ENCODE data around the gene ZNF644. TPM values are rescaled to one million over a fixed set of nuclear protein-coding genes. Genes with fewer than 3 reads are reported as not detected.

Gene ZNF644
- total RNA-seq, 1 experiment from 2014 or later: 71.4 TPM

- no peak for TF ChIP-seq NR2C2 (CRISPR knock-in tag; IDR thresholded peaks at IDR 0.05)
- no peak for TF ChIP-seq ELF4 (CRISPR knock-in tag; IDR thresholded peaks at IDR 0.05; ENCODE audit: low read depth)
These were observed 16.6 kb downstream of the ZNF644 start (continued) for GRCh38 chr1:91005285-91005684.

DNA sequence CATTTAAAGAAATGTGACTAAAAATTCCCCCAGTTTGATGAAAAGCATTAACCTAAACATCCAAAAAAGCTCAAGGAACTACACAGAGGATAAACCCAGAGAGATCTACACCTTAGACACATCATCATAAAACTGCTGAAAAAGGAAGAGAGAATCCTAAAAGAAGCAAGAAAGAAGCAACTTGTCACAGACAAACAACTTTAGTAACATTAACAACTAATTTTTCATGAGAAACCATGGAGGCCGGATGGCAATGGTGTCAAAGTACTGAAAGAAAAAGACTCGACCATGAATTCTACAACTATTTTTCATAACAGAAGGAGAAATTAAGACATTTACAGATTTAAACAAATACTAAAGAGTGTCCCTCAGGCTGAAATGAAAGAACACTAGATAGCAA, 17.7 kb downstream of the ZNF644 start:
- DNase-seq (ENCODE audit: low spot score) (no peak), ATAC-seq (no peak)
- TF ChIP-seq ZNF317 (CRISPR knock-in tag; IDR thresholded peaks at IDR 0.05; ENCODE audit: borderline replicate concordance, low read depth) (peak; percentile 72), SMAD3 (CRISPR knock-in tag; IDR thresholded peaks at IDR 0.05; ENCODE audit: borderline replicate concordance) (no peak)
- no peak overlapping the region for H3K27ac Mint-ChIP-seq
- peaks cover 29% of the 10 kb centered on the region for H3K4me1 Mint-ChIP-seq
- H3K4me3 Mint-ChIP-seq: no peak overlapping the region
- CTCF ChIA-PET: no interaction called here
- peaks cover 59% of the 10 kb centered on the region for H3K36me3 Mint-ChIP-seq
- POLR2A ChIA-PET: no interaction called here
- H3K27me3 Mint-ChIP-seq (ENCODE audit: low read depth): no peaks in the 10 kb centered on the region
- H3K9me3 Mint-ChIP-seq: peaks cover 42% of the 10 kb centered on the region

GRCh38 chr1:90996742-90997413, 25.0 kb downstream of the ZNF644 start:
- TF ChIP-seq JUN (CRISPR knock-in tag; IDR thresholded peaks at IDR 0.05) (no peak), ZNF671 (CRISPR knock-in tag; IDR thresholded peaks at IDR 0.05) (no peak), SP1 (CRISPR knock-in tag; conservative IDR thresholded peaks at IDR 0.05) (no peak), ATF1 (CRISPR knock-in tag; IDR thresholded peaks at IDR 0.05) (no peak), GABPB1 (CRISPR knock-in tag; IDR thresholded peaks at IDR 0.05) (no peak), NFATC4 (CRISPR knock-in tag; IDR thresholded peaks at IDR 0.05) (no peak)
- TF ChIP-seq, protein P1, sequence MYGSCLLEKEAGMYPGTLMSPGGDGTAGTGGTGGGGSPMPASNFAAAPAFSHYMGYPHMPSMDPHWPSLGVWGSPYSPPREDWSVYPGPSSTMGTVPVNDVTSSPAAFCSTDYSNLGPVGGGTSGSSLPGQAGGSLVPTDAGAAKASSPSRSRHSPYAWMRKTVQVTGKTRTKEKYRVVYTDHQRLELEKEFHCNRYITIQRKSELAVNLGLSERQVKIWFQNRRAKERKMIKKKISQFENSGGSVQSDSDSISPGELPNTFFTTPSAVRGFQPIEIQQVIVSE (CRISPR knock-in tag; IDR thresholded peaks at IDR 0.05; ENCODE audit: borderline replicate concordance): no peak
- ATAC-seq: no peak
- H3K4me1 Mint-ChIP-seq: peaks cover 40% of the 10 kb centered on the region
- no peak overlapping the region for H3K4me3 Mint-ChIP-seq
- no peak for DNase-seq (ENCODE audit: low spot score)
- H3K36me3 Mint-ChIP-seq: peaks cover 72% of the 10 kb centered on the region
- CTCF ChIA-PET: interaction anchor here (1.7 kb wide), 1 partner anchor 169 kb away, joined by 8 read pairs; no protein-coding TSS in a partner anchor
- H3K9me3 Mint-ChIP-seq: peaks cover 50% of the 10 kb centered on the region
- H3K27ac Mint-ChIP-seq: no peak overlapping the region
- no peaks in the 10 kb centered on the region; the same call in 1 of the 2 replicates for H3K27me3 Mint-ChIP-seq (ENCODE audit: low read depth)
- POLR2A ChIA-PET: interaction anchor here (0.7 kb wide), 1 partner anchor 25 kb away, joined by 3 read pairs; no protein-coding TSS in a partner anchor

- Mint-ChIP-seq H3K27ac (peak overlapping the region; percentile 43; the same call in 1 of the 2 replicates), H3K27me3 (ENCODE audit: low read depth) (no peaks in the 10 kb centered on the region; the same call in 1 of the 2 replicates), H3K36me3 (peaks cover 74% of the 10 kb centered on the region), H3K9me3 (peaks cover 54% of the 10 kb centered on the region), H3K4me1 (peaks cover 46% of the 10 kb centered on the region), H3K4me3 (no peak overlapping the region)
- ChIA-PET POLR2A (no interaction called here), CTCF (no interaction called here)
- no peak for TF ChIP-seq ZMAT4 (CRISPR knock-in tag; IDR thresholded peaks at IDR 0.05)
- DNase-seq (ENCODE audit: low spot score) (no peak), ATAC-seq (no peak)
These were observed 26.4 kb downstream of the ZNF644 start for GRCh38 chr1:90995311-90995894.

DNA sequence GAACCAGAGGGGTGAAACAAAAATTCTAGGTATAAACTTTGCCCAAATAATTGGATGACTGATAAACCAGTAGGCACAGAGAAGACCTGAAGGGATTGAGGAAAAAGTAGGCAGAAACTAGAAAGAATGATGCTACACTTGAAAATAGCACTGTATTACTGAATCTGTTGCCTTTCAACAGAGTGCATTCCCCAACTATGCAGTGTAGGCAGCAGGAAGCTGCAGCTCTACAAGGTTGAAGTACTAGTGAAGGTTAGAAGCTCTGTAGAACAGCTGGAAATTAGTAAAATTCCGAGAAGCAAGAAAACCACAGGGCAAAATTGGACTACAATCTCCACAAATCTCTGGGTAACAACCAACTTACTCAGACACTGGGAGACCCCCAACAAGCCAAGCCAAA, 27.4 kb downstream of the ZNF644 start:
- ATAC-seq: peak; percentile 60; the same call in 1 of the 2 replicates
- peaks cover 46% of the 10 kb centered on the region for H3K4me1 Mint-ChIP-seq
- no peak overlapping the region for H3K4me3 Mint-ChIP-seq
- H3K27me3 Mint-ChIP-seq (ENCODE audit: low read depth): no peaks in the 10 kb centered on the region; the same call in 1 of the 2 replicates
- H3K9me3 Mint-ChIP-seq: peaks cover 54% of the 10 kb centered on the region
- ChIA-PET CTCF (interaction anchor here (2.5 kb wide), 1 partner anchor 171 kb away, joined by 10 read pairs; no protein-coding TSS in a partner anchor), POLR2A (interaction anchor here (0.6 to 0.9 kb wide), 2 partner anchors 27 to 67 kb away, joined by 3 read pairs; partner anchors contain the start of gene ZNF644)
- H3K27ac Mint-ChIP-seq: peak overlapping the region; percentile 74
- no peak for DNase-seq (ENCODE audit: low spot score)
- peaks cover 74% of the 10 kb centered on the region for H3K36me3 Mint-ChIP-seq
- TF ChIP-seq ZNF263 (CRISPR knock-in tag; IDR thresholded peaks at IDR 0.05; ENCODE audit: low read depth): no peak
- TF ChIP-seq CREB1 (CRISPR knock-in tag; IDR thresholded peaks at IDR 0.05): no peak
- no peak for TF ChIP-seq HMGXB4 (CRISPR knock-in tag; IDR thresholded peaks at IDR 0.05)
- TF ChIP-seq, protein P2, sequence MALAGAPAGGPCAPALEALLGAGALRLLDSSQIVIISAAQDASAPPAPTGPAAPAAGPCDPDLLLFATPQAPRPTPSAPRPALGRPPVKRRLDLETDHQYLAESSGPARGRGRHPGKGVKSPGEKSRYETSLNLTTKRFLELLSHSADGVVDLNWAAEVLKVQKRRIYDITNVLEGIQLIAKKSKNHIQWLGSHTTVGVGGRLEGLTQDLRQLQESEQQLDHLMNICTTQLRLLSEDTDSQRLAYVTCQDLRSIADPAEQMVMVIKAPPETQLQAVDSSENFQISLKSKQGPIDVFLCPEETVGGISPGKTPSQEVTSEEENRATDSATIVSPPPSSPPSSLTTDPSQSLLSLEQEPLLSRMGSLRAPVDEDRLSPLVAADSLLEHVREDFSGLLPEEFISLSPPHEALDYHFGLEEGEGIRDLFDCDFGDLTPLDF (CRISPR knock-in tag; IDR thresholded peaks at IDR 0.05): no peak
- TF ChIP-seq GABPB1 (CRISPR knock-in tag; IDR thresholded peaks at IDR 0.05): no peak
- no peak for TF ChIP-seq MAX (CRISPR knock-in tag; IDR thresholded peaks at IDR 0.05)
- TF ChIP-seq ZNF219 (CRISPR knock-in tag; IDR thresholded peaks at IDR 0.05; ENCODE audit: borderline replicate concordance): no peak

All from WTC11 (cell line).